Gastrocnemius medialis (tissue), 4 donors: ENCODE results near the gene TXNRD1.

ENCODE experiments used
- POLR2A ChIP-seq, 2 donors: fragments of 450-650 bp; IDR thresholded peaks; one replicate each; pipeline ENCODE4 v1.6.1; 2017; ENCODE audit warnings: antibody characterized with exemption in 2 of 2, mild to moderate bottlenecking in 2 of 2, moderate library complexity in 2 of 2
- TF ChIP-seq, protein P1 (sequence below), 5 experiments: fragments of 450-650 bp in 3 of 5; fragments of 200-600 bp in 2 of 5; sonication (generic) in 2 of 5; IDR thresholded peaks in 4 of 5; conservative IDR thresholded peaks in 1 of 5; 1 replicate in 4 of 5; 2 replicates in 1 of 5; pipeline ENCODE4 v1.5.1; 2016 to 2019; ENCODE audit warnings: antibody characterized with exemption in 5 of 5, mild to moderate bottlenecking in 3 of 5, moderate library complexity in 3 of 5

DNA sequence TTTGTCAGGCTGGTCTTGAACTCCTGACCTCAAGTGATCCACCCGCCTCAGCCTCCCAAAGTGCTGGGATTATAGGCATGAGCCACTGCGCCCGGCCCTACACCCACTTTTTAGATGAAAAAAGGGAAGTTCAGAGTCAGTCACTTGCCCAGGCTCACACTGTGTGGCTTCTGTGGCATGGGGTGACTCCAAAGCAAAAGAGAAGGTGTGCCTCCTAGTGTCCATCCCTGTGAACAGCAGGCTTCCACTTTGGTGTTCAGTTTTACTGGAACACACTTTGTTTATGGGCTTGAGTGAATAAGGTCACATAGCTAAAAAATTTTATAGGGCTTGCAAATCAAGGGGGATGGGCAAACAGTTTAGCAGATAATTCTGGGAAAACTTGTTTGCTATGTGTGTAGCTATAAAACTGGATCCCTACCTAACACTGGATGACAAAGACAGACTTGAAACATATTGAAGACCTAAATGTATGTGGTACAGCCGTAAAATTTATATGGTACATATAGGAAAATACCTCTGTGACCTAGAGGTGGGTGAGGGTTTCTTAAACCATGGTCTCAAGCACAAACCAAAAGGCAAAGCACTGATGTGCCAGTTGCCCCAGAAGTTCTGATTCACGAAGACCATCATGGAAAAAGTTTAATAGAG lies 142.9 kb downstream of the TXNRD1 start:
- no peak for TF ChIP-seq POLR2A (IDR thresholded peaks at IDR 0.05)
- TF ChIP-seq, protein P1, sequence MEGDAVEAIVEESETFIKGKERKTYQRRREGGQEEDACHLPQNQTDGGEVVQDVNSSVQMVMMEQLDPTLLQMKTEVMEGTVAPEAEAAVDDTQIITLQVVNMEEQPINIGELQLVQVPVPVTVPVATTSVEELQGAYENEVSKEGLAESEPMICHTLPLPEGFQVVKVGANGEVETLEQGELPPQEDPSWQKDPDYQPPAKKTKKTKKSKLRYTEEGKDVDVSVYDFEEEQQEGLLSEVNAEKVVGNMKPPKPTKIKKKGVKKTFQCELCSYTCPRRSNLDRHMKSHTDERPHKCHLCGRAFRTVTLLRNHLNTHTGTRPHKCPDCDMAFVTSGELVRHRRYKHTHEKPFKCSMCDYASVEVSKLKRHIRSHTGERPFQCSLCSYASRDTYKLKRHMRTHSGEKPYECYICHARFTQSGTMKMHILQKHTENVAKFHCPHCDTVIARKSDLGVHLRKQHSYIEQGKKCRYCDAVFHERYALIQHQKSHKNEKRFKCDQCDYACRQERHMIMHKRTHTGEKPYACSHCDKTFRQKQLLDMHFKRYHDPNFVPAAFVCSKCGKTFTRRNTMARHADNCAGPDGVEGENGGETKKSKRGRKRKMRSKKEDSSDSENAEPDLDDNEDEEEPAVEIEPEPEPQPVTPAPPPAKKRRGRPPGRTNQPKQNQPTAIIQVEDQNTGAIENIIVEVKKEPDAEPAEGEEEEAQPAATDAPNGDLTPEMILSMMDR (IDR thresholded peaks at IDR 0.05 in 4 of 5, conservative IDR thresholded peaks at IDR 0.05 in 1 of 5): peak; percentile 64 to 80 (median 69)
